Measurements from ENCODE around the gene JMJD8. TPM values are rescaled to one million over a fixed set of nuclear protein-coding genes. Genes with fewer than 3 reads are reported as not detected.

JMJD8 gene
- total and polyA plus RNA-seq, 7 experiments from 2014 or later, result 26.8 to 62.1 (median 43.2) TPM

GRCh38 chr16:723695-724094 lies 39.6 kb upstream of the JMJD8 start:
- Mint-ChIP-seq H3K4me1 (peaks cover 0 to 26% (median 16%) of the 10 kb centered on the region in 7 donors), H3K36me3 (no peaks in the 10 kb centered on the region), H3K9me3 (no peaks in the 10 kb centered on the region), H3K4me3 (peak overlapping the region in 1 of 10 donors; percentile 41), H3K27me3 (peaks cover 0 to 16% (median 0%) of the 10 kb centered on the region in 5 donors), H3K27ac (no peak overlapping the region)
- Histone ChIP-seq H3K27ac (ENCODE audit: low read depth, low read length) (no peak overlapping the region), H3K4me1 (ENCODE audit: control insufficient read depth in 2 of 2, insufficient read depth in 2 of 2, low read length in 2 of 2) (peaks cover 25 to 28% of the 10 kb centered on the region in 2 donors), H3K36me3 (ENCODE audit: control insufficient read depth in 2 of 3, insufficient read depth in 3 of 3, low read length in 3 of 3) (no peaks in the 10 kb centered on the region), H3K27me3 (ENCODE audit: control insufficient read depth in 2 of 2, insufficient read depth in 2 of 2, low read length in 2 of 2) (no peaks in the 10 kb centered on the region), H3K4me3 (ENCODE audit: low read length) (no peak overlapping the region), H3K9me3 (ENCODE audit: control insufficient read depth in 2 of 3, low read length in 3 of 3) (no peaks in the 10 kb centered on the region)
- ATAC-seq (no peak), DNase-seq (no peak)
- intact Hi-C loops (cut with micrococcal nuclease), result no loop called here
- ChIA-PET CTCF (interaction anchor here (0.9 to 1.0 kb wide), 2 partner anchors 28 to 61 kb away, joined by 3 read pairs; no protein-coding TSS in a partner anchor), POLR2A (interaction anchor here (3.1 kb wide), 1 partner anchor 17 kb away, joined by 11 read pairs; the partner anchor contains the start of gene CIAO3)

GRCh38 chr16:722835-723633 lies 38.9 kb upstream of the JMJD8 start:
- Mint-ChIP-seq H3K4me3 (peak overlapping the region in 6 of 10 donors; percentile 17 to 87 (median 36)), H3K27ac (peak overlapping the region in 1 of 9 donors; percentile 9), H3K36me3 (no peaks in the 10 kb centered on the region), H3K27me3 (peaks cover 0 to 16% (median 0%) of the 10 kb centered on the region in 5 donors), H3K4me1 (peaks cover 0 to 26% (median 17%) of the 10 kb centered on the region in 7 donors), H3K9me3 (no peaks in the 10 kb centered on the region)
- no peaks in the 10 kb centered on the region for H3K9me3 ChIP-seq (ENCODE audit: control insufficient read depth in 2 of 3, low read length in 3 of 3)
- intact Hi-C loops (cut with micrococcal nuclease), result no loop called here
- H3K36me3 ChIP-seq (ENCODE audit: control insufficient read depth in 2 of 3, insufficient read depth in 3 of 3, low read length in 3 of 3), result no peaks in the 10 kb centered on the region
- no peak for ATAC-seq
- no peak for DNase-seq
- no peaks in the 10 kb centered on the region for H3K27me3 ChIP-seq (ENCODE audit: control insufficient read depth in 2 of 2, insufficient read depth in 2 of 2, low read length in 2 of 2)
- POLR2A ChIA-PET, result interaction anchor here (0.6 to 3.1 kb wide), 2 partner anchors 17 to 53 kb away, joined by 3 to 11 read pairs; partner anchors contain the start of gene CIAO3
- H3K27ac ChIP-seq (ENCODE audit: low read depth, low read length), result no peak overlapping the region
- CTCF ChIA-PET, result interaction anchor here (1.0 to 1.5 kb wide), 2 partner anchors 10 to 28 kb away, joined by 3 to 7 read pairs; no protein-coding TSS in a partner anchor
- H3K4me3 ChIP-seq (ENCODE audit: low read length), result no peak overlapping the region
- H3K4me1 ChIP-seq (ENCODE audit: control insufficient read depth in 2 of 2, insufficient read depth in 2 of 2, low read length in 2 of 2), result peaks cover 25 to 28% of the 10 kb centered on the region in 2 donors

- Histone ChIP-seq H3K4me3 (ENCODE audit: low read length) (peak overlapping the region; percentile 24), H3K36me3 (ENCODE audit: control insufficient read depth in 2 of 3, insufficient read depth in 3 of 3, low read length in 3 of 3) (no peaks in the 10 kb centered on the region), H3K27me3 (ENCODE audit: control insufficient read depth in 2 of 2, insufficient read depth in 2 of 2, low read length in 2 of 2) (no peaks in the 10 kb centered on the region), H3K9me3 (ENCODE audit: control insufficient read depth in 2 of 3, low read length in 3 of 3) (no peaks in the 10 kb centered on the region), H3K27ac (ENCODE audit: low read depth, low read length) (peak overlapping the region; percentile 60), H3K4me1 (ENCODE audit: control insufficient read depth in 2 of 2, insufficient read depth in 2 of 2, low read length in 2 of 2) (peaks cover 23 to 25% of the 10 kb centered on the region in 2 donors)
- no peaks in the 10 kb centered on the region for H3K36me3 Mint-ChIP-seq
- peak overlapping the region in 1 of 9 donors; percentile 55 for H3K27ac Mint-ChIP-seq
- DNase-seq (peak in 2 of 9 donors; percentile 37 to 40), ATAC-seq (no peak)
- H3K27me3 Mint-ChIP-seq, result peaks cover 0 to 16% (median 0%) of the 10 kb centered on the region in 5 donors
- peaks cover 0 to 26% (median 17%) of the 10 kb centered on the region in 7 donors for H3K4me1 Mint-ChIP-seq
- no peaks in the 10 kb centered on the region for H3K9me3 Mint-ChIP-seq
- intact Hi-C loops (cut with micrococcal nuclease), result no loop called here
- CTCF ChIA-PET, result interaction anchor here (0.8 to 1.5 kb wide), 2 partner anchors 9 to 11 kb away, joined by 5 to 7 read pairs; no protein-coding TSS in a partner anchor
- H3K4me3 Mint-ChIP-seq, result peak overlapping the region; percentile 39 to 87 (median 61)
- POLR2A ChIA-PET, result interaction anchor here (0.9 to 3.1 kb wide), 4 partner anchors 9 to 32 kb away, joined by 3 to 11 read pairs (median 10); partner anchors contain the start of genes CIAO3 and WDR24
These were observed 37.8 kb upstream of the JMJD8 start for GRCh38 chr16:721765-722540.

GRCh38 chr16:720990-721764 lies 37.0 kb upstream of the JMJD8 start, which contains the start of gene ANTKMT:
ANTKMT (plus strand) TSS chr16:721146; CDS start chr16:721275, 129 bp downstream.
- POLR2A ChIA-PET, result interaction anchor here (0.7 to 3.1 kb wide), 7 partner anchors 10 to 31 kb away, joined by 3 to 11 read pairs (median 3); partner anchors contain the start of genes CIAO3 and WDR24
- H3K4me3 Mint-ChIP-seq, result peak within 1 kb of the TSS; percentile 72 to 92 (median 82)
- intact Hi-C loops (cut with micrococcal nuclease), result no loop called here
- peak within 1 kb of the TSS; percentile 62 for H3K4me3 ChIP-seq (ENCODE audit: low read length)
- no peaks in the 10 kb centered on the region for H3K9me3 ChIP-seq (ENCODE audit: control insufficient read depth in 2 of 3, low read length in 3 of 3)
- peak within 1 kb of the TSS; percentile 60 for H3K27ac ChIP-seq (ENCODE audit: low read depth, low read length)
- H3K36me3 Mint-ChIP-seq, result no peaks in the 10 kb centered on the region
- DNase-seq (peak; percentile 53 to 80 (median 65)), ATAC-seq (peak; percentile 82)
- CTCF ChIA-PET, result interaction anchor here (0.6 to 1.2 kb wide), 4 partner anchors 9 to 64 kb away, joined by 3 to 5 read pairs (median 4); no protein-coding TSS in a partner anchor
- H3K4me1 Mint-ChIP-seq, result peaks cover 0 to 30% (median 17%) of the 10 kb centered on the region in 7 donors
- H3K9me3 Mint-ChIP-seq, result no peaks in the 10 kb centered on the region
- no peaks in the 10 kb centered on the region for H3K36me3 ChIP-seq (ENCODE audit: control insufficient read depth in 2 of 3, insufficient read depth in 3 of 3, low read length in 3 of 3)
- no peaks in the 10 kb centered on the region for H3K27me3 ChIP-seq (ENCODE audit: control insufficient read depth in 2 of 2, insufficient read depth in 2 of 2, low read length in 2 of 2)
- H3K27ac Mint-ChIP-seq, result peak within 1 kb of the TSS in 7 of 9 donors; percentile 38 to 67 (median 55)
- H3K4me1 ChIP-seq (ENCODE audit: control insufficient read depth in 2 of 2, insufficient read depth in 2 of 2, low read length in 2 of 2), result peaks cover 18 to 25% of the 10 kb centered on the region in 2 donors
- H3K27me3 Mint-ChIP-seq, result peaks cover 0 to 20% (median 0%) of the 10 kb centered on the region in 5 donors

GRCh38 chr16:720447-720989 lies 36.4 kb upstream of the JMJD8 start:
- Mint-ChIP-seq H3K9me3 (no peaks in the 10 kb centered on the region), H3K27ac (peak overlapping the region in 7 of 9 donors; percentile 33 to 67 (median 53)), H3K27me3 (peaks cover 0 to 18% (median 0%) of the 10 kb centered on the region in 5 donors), H3K4me1 (peaks cover 0 to 30% (median 17%) of the 10 kb centered on the region in 7 donors), H3K36me3 (no peaks in the 10 kb centered on the region), H3K4me3 (peak overlapping the region; percentile 72 to 92 (median 82))
- intact Hi-C loops (cut with micrococcal nuclease), result no loop called here
- H3K4me1 ChIP-seq (ENCODE audit: control insufficient read depth in 2 of 2, insufficient read depth in 2 of 2, low read length in 2 of 2), result peaks cover 17 to 25% of the 10 kb centered on the region in 2 donors
- peak overlapping the region; percentile 60 for H3K27ac ChIP-seq (ENCODE audit: low read depth, low read length)
- ATAC-seq (peak; percentile 10), DNase-seq (peak in 2 of 9 donors; percentile 33 to 55)
- peak overlapping the region; percentile 62 for H3K4me3 ChIP-seq (ENCODE audit: low read length)
- ChIA-PET CTCF (interaction anchor here (0.6 to 1.5 kb wide), 5 partner anchors 8 to 65 kb away, joined by 3 to 4 read pairs (median 3); no protein-coding TSS in a partner anchor), POLR2A (interaction anchor here (0.6 to 2.2 kb wide), 13 partner anchors 10 to 40 kb away, joined by 3 to 11 read pairs (median 3); partner anchors contain the start of genes CIAO3, STUB1 and WDR24)
- no peaks in the 10 kb centered on the region for H3K9me3 ChIP-seq (ENCODE audit: control insufficient read depth in 2 of 3, low read length in 3 of 3)
- no peaks in the 10 kb centered on the region for H3K27me3 ChIP-seq (ENCODE audit: control insufficient read depth in 2 of 2, insufficient read depth in 2 of 2, low read length in 2 of 2)
- no peaks in the 10 kb centered on the region for H3K36me3 ChIP-seq (ENCODE audit: control insufficient read depth in 2 of 3, insufficient read depth in 3 of 3, low read length in 3 of 3)

Measured in naive thymus-derived CD4-positive, alpha-beta T cell (primary cell).